IMR-90 (cell line): ENCODE data around the gene ST6GALNAC3. TPM values are rescaled to one million over a fixed set of nuclear protein-coding genes. Genes with fewer than 3 reads are reported as not detected.
A peak's percentile ranks its signal among the peaks of the same experiment; 100 is the strongest.

ENCODE experiments used
- ATAC-seq: fragments of 200-7000 bp; cut with Tn5 transposase; 2 replicates; pipeline ENCODE4 v1.9.1; 2020; ENCODE audit warnings: low read depth, mild to moderate bottlenecking, moderate library complexity
- BruUV-seq: library from RNA; stranded (reverse); fragments of 400-500 nt; replicated peaks from 2 replicates; lab custom pipeline; 2021; lab: Mats Ljungman, UMichigan
- CTCF ChIA-PET: fragments of 300-600 bp; formaldehyde crosslinking; extraction: SDS; loops from one replicate; lab custom pipeline; 2021; ENCODE audit warnings: antibody characterized with exemption; lab: Yijun Ruan, JAX
- POLR2A ChIA-PET: fragments of 300-600 bp; sonication (Branson Sonifier 250); formaldehyde crosslinking; loops from one replicate; lab custom pipeline; 2022; ENCODE audit warnings: antibody characterized with exemption; ENCODE audit not compliant: unreplicated experiment; lab: Charles Lee
- DNase-seq: peaks from one replicate; pipeline ENCODE4 v3.0.0; 2013
- H2AFZ ChIP-seq: replicated peaks from 2 replicates; pipeline ENCODE3; 2013; ENCODE audit warnings: low read length, mild to moderate bottlenecking; ENCODE audit not compliant: poor library complexity
- H2AK5ac ChIP-seq: 2 replicates; pipeline ENCODE4 v1.6.1; 2013; ENCODE audit warnings: low read depth, low read length, inconsistent platforms
- H2AK9ac ChIP-seq: replicated peaks from 2 replicates; pipeline ENCODE3; 2013; ENCODE audit warnings: mild to moderate bottlenecking, low read depth, low read length, moderate library complexity; ENCODE audit not compliant: poor library complexity
- H2BK120ac ChIP-seq: 2 replicates; pipeline ENCODE4 v1.6.1; 2013; ENCODE audit warnings: low read depth, low read length, inconsistent platforms
- H2BK15ac ChIP-seq: 3 replicates; pipeline ENCODE4 v1.6.1; 2013; ENCODE audit warnings: low read depth, low read length, inconsistent platforms
- H2BK20ac ChIP-seq: 2 replicates; pipeline ENCODE4 v1.6.1; 2013; ENCODE audit warnings: low read depth, mild to moderate bottlenecking, inconsistent platforms, low read length, moderate library complexity
- H2BK5ac ChIP-seq: 2 replicates; pipeline ENCODE4 v1.6.1; 2013; ENCODE audit warnings: mild to moderate bottlenecking, low read depth, low read length, inconsistent platforms; ENCODE audit not compliant: poor library complexity, severe bottlenecking
- H3K14ac ChIP-seq: replicated peaks from 2 replicates; pipeline ENCODE4 v1.6.1; 2013; ENCODE audit warnings: low read depth, low read length, inconsistent platforms
- H3K18ac ChIP-seq: 2 replicates; pipeline ENCODE4 v1.6.1; 2013; ENCODE audit warnings: low read depth, low read length, control low read depth
- H3K23ac ChIP-seq: 2 replicates; pipeline ENCODE4 v1.6.1; 2013; ENCODE audit warnings: low read depth, low read length, inconsistent platforms
- H3K27ac ChIP-seq: 2 replicates; pipeline ENCODE4 v1.5.1; 2013; ENCODE audit warnings: mild to moderate bottlenecking, control low read depth, low read length; ENCODE audit not compliant: insufficient read depth
- H3K27me3 ChIP-seq: 2 replicates; pipeline ENCODE4 v1.6.1; 2013; ENCODE audit warnings: low read length; ENCODE audit not compliant: control insufficient read depth, insufficient read depth
- H3K36me3 ChIP-seq: 2 replicates; pipeline ENCODE4 v1.6.1; 2013; ENCODE audit warnings: low read length, mixed read lengths; ENCODE audit not compliant: control insufficient read depth, insufficient read depth
- H3K4ac ChIP-seq: 2 replicates; pipeline ENCODE4 v1.6.1; 2013; ENCODE audit warnings: low read depth, low read length, inconsistent platforms
- H3K4me1 ChIP-seq: 2 replicates; pipeline ENCODE4 v1.6.1; 2013; ENCODE audit warnings: low read length, mixed read lengths; ENCODE audit not compliant: control insufficient read depth, insufficient read depth
- H3K4me2 ChIP-seq: 2 replicates; pipeline ENCODE4 v1.6.1; 2013; ENCODE audit warnings: low read depth, mild to moderate bottlenecking, control low read depth, low read length, moderate library complexity
- H3K4me3 ChIP-seq: 2 replicates; pipeline ENCODE4 v1.5.1; 2013; ENCODE audit warnings: low read depth, mild to moderate bottlenecking, control low read depth, low read length, moderate library complexity; ENCODE audit not compliant: insufficient read depth
- H3K56ac ChIP-seq: 2 replicates; pipeline ENCODE4 v1.6.1; 2013; ENCODE audit warnings: low read length, inconsistent platforms; ENCODE audit not compliant: insufficient read depth; ENCODE audit errors: extremely low read depth
- H3K79me1 ChIP-seq, 2 experiments: 2 replicates each; pipeline ENCODE4 v1.6.1; 2013; ENCODE audit warnings: low read length in 2 of 2, inconsistent platforms in 1 of 2, low read depth in 1 of 2
- H3K9ac ChIP-seq: 2 replicates; pipeline ENCODE4 v1.6.1; 2013; ENCODE audit warnings: low read depth, low read length, control low read depth
- H3K9me1 ChIP-seq: 2 replicates; pipeline ENCODE4 v1.6.1; 2013; ENCODE audit warnings: low read length, inconsistent platforms; ENCODE audit not compliant: insufficient read depth
- H3K9me3 ChIP-seq: 2 replicates; pipeline ENCODE4 v1.6.1; 2013; ENCODE audit warnings: low read length; ENCODE audit not compliant: control insufficient read depth, insufficient read depth
- H4K20me1 ChIP-seq: 2 replicates; pipeline ENCODE4 v1.6.1; 2013; ENCODE audit warnings: low read length, inconsistent platforms; ENCODE audit not compliant: insufficient read depth
- H4K5ac ChIP-seq: 2 replicates; pipeline ENCODE4 v1.6.1; 2013; ENCODE audit warnings: mild to moderate bottlenecking, low read depth, low read length, control low read depth
- H4K8ac ChIP-seq, 2 experiments: 2 replicates each; pipeline ENCODE4 v1.6.1; 2013; ENCODE audit warnings: low read depth in 2 of 2, low read length in 2 of 2, control low read depth in 1 of 2, inconsistent platforms in 1 of 2
- H4K91ac ChIP-seq: 2 replicates; pipeline ENCODE4 v1.6.1; 2013; ENCODE audit warnings: low read depth, low read length, inconsistent platforms; ENCODE audit not compliant: insufficient read depth
- CEBPB ChIP-seq: IDR thresholded peaks from 2 replicates; pipeline ENCODE4 v1.6.1; 2012; ENCODE audit warnings: low read depth, low read length, improper control_type of control experiment
- FOS ChIP-seq: fragments of 150-350 bp; IDR thresholded peaks from 2 replicates; pipeline ENCODE4 v1.6.1; 2016; ENCODE audit warnings: low read depth, low read length
- MAZ ChIP-seq: IDR thresholded peaks from 2 replicates; pipeline ENCODE4 v1.6.1; 2012; ENCODE audit warnings: low read depth, mild to moderate bottlenecking, low read length, improper control_type of control experiment, moderate library complexity, borderline replicate concordance
- MXI1 ChIP-seq: IDR thresholded peaks from 2 replicates; pipeline ENCODE4 v1.6.1; 2012; ENCODE audit warnings: low read depth, mild to moderate bottlenecking, low read length, moderate library complexity, borderline replicate concordance
- RAD21 ChIP-seq: IDR thresholded peaks from 2 replicates; pipeline ENCODE4 v1.6.1; 2012; ENCODE audit warnings: low read length, improper control_type of control experiment
- SMC3 ChIP-seq: fragments of 150-350 bp; IDR thresholded peaks from 2 replicates; pipeline ENCODE4 v1.6.1; 2016; ENCODE audit warnings: low read depth, mild to moderate bottlenecking, antibody characterized with exemption, low read length, moderate library complexity
- WGBS, 2 experiments: methylation state at CpG; one replicate each; pipeline versions ENCODE4 v1.1.5 to v1.1.7; 2013; ENCODE audit warnings: missing lambda C conversion rate in 2 of 2; ENCODE audit not compliant: insufficient read length in 1 of 2; ENCODE audit errors: extremely low coverage in 2 of 2; 5-methylcytosine and 5-hydroxymethylcytosine counted together
- dilution Hi-C: fragments of 300-500 bp; cut with HindIII; formaldehyde crosslinking; loops from one replicate; pipeline ENCODE4 v1.14.3; 2018; ENCODE audit warnings: low sequenced_read_pairs; ENCODE audit not compliant: unreplicated experiment
- in situ Hi-C: fragments of 300-500 bp; cut with MboI; formaldehyde crosslinking; loops from 3 replicates; pipeline ENCODE4 v1.14.3; 2019; ENCODE audit warnings: low sequenced_read_pairs, inconsistent platforms, mixed read lengths
- intact Hi-C: fragments of 100-400 bp; cut with micrococcal nuclease; formaldehyde crosslinking; loops from 2 replicates; pipeline ENCODE4 v1.10.0; 2022
- polyA plus RNA-seq, 3 experiments: library from polyadenylated mRNA; depleted of rRNA; stranded (reverse); fragments of >200 nt; gene quantifications; 2 replicates each; pipeline ENCODE4 v1.2.3, GENCODE V29; 2012; ENCODE audit warnings: low replicate concordance in 1 of 3
- total RNA-seq: library from RNA; depleted of rRNA; stranded (reverse); fragments of >200 nt; gene quantifications from 2 replicates; pipeline ENCODE4 v1.2.3, GENCODE V29; 2012
- TF ChIP-seq, protein P1 (sequence below): fragments of 150-350 bp; IDR thresholded peaks from 2 replicates; pipeline ENCODE4 v1.6.1; 2017; ENCODE audit warnings: mild to moderate bottlenecking, antibody characterized with exemption, low read length, low read depth

Gene ST6GALNAC3
- total and polyA plus RNA-seq, 2 of the 4 experiments (the other 2 are of a cell fraction): 0.65 to 1.3 TPM

DNA sequence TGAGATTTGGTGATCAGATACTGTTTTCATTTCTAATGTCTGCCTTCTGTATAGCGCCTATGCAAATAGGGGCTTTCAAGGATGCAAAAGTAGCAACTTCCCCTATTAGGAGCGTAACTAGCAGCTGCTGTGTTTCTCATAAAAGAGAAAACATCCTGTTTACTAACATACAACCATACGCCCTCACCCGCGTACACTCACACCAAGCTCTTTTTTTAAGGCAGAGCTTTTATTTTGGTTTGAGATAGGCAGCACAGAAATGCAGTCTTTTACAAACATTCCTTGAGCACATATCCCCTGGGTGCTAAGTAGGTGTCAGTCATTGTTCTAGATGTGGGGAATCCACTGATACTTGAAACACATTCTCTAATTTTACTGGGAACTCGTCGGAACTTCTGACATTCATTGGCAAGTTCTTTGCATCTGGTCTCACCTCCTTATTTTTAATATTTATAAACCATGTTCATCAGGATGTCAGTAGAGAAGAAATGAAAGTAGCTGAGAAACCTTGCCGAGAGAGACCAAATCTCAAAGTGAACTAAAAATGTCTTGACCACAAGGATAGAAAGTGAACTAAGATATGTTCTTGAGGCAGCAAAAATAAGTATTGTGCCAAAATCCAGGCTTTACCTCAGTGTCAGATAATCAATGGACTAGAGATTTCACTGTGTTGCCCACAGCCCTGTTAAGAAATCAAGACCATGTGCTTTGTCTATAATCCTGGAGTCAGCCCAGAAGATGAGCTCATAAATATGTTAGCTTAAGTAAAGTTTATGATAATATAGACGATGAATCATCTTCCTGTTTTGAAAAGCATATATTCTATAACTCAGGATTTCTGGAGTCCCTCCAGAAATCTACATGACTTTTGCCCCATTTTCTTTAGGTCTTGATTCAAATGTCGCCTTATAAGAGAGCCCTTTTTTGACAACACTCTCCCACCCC is 350.9 kb downstream of the ST6GALNAC3 start:
- H3K4me3 ChIP-seq: no peak overlapping the region
- no peaks in the 10 kb centered on the region for H3K36me3 ChIP-seq
- no peaks in the 10 kb centered on the region for H3K9me1 ChIP-seq
- H3K27me3 ChIP-seq: no peaks in the 10 kb centered on the region
- peak overlapping the region in 1 of 2 experiments; percentile 73; a peak in 2 of 4 replicates for H4K8ac ChIP-seq
- 0 out of 2 replicates have a peak, but pooled peaks cover 2% of the 10 kb centered on the region for H3K4me1 ChIP-seq
- H2AK9ac ChIP-seq: no peak overlapping the region
- H2AK5ac ChIP-seq: no peak overlapping the region
- 0 out of 2 replicates have a peak overlapping the region, but pooled peaks have one; percentile 53 for H2BK20ac ChIP-seq
- intact Hi-C loops (no loop called here), dilution Hi-C loops (no loop called here), in situ Hi-C loops (no loop called here)
- H3K4me2 ChIP-seq: peak overlapping the region; percentile 93
- no peak overlapping the region for H3K23ac ChIP-seq
- H3K27ac ChIP-seq: peak overlapping the region; percentile 67; the same call in 1 of the 2 replicates
- H2BK120ac ChIP-seq: peak overlapping the region; percentile 6; the same call in 1 of the 2 replicates
- H3K79me1 ChIP-seq: no peaks in the 10 kb centered on the region
- H3K14ac ChIP-seq: no peak overlapping the region
- ChIA-PET CTCF (interaction anchor here (0.6 kb wide), 1 partner anchor 84 kb away, joined by 3 read pairs; no protein-coding TSS in a partner anchor), POLR2A (no interaction called here)
- peak overlapping the region; percentile 74 for H3K18ac ChIP-seq
- DNase-seq: peak; percentile 88
- no peaks in the 10 kb centered on the region for H3K9me3 ChIP-seq
- H2BK5ac ChIP-seq: peak overlapping the region; percentile 45
- H4K91ac ChIP-seq: peak overlapping the region; percentile 5; the same call in 1 of the 2 replicates
- no peaks in the 10 kb centered on the region for H4K20me1 ChIP-seq
- WGBS, 2 experiments: no CpG with 5 or more reads among the region's 10 CpGs
- TF ChIP-seq, protein P1, sequence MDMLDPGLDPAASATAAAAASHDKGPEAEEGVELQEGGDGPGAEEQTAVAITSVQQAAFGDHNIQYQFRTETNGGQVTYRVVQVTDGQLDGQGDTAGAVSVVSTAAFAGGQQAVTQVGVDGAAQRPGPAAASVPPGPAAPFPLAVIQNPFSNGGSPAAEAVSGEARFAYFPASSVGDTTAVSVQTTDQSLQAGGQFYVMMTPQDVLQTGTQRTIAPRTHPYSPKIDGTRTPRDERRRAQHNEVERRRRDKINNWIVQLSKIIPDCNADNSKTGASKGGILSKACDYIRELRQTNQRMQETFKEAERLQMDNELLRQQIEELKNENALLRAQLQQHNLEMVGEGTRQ: no peak
- peak; percentile 48; the same call in 1 of the 2 replicates for TF ChIP-seq CEBPB
- peak; percentile 9; the same call in 1 of the 2 replicates for TF ChIP-seq FOS
- no peak for TF ChIP-seq SMC3
- no peak for TF ChIP-seq MXI1
- no peak for TF ChIP-seq MAZ
- TF ChIP-seq RAD21: no peak
- H3K56ac ChIP-seq: no peak overlapping the region
- peak overlapping the region; percentile 34; the same call in 1 of the 2 replicates for H3K9ac ChIP-seq
- peak; percentile 77 for ATAC-seq
- BruUV-seq: no TSS peak
- no peak overlapping the region for H2AFZ ChIP-seq
- H3K4ac ChIP-seq: no peak overlapping the region; the same call in 1 of the 2 replicates
- no peak overlapping the region for H4K5ac ChIP-seq
- peak overlapping the region; percentile 19; the same call in 1 of the 3 replicates for H2BK15ac ChIP-seq
